HAP-1 (cell line): ENCODE results near the gene EIF1.

Experiments
- DNase-seq, 2 experiments: peaks; one replicate each; pipeline ENCODE4 v3.0.0-alpha.2; 2016 to 2020; ENCODE audit warnings: low spot score in 2 of 2
- H3K27me3 ChIP-seq: fragments of 250-450 bp; sonication (Bioruptor Pico); 2 replicates; pipeline ENCODE4 v1.5.1; 2020; ENCODE audit warnings: low read depth, mild to moderate bottlenecking, moderate library complexity
- H3K36me3 ChIP-seq: fragments of 250-450 bp; sonication (Bioruptor Pico); replicated peaks from 2 replicates; pipeline ENCODE4 v1.5.1; 2020; ENCODE audit warnings: mild to moderate bottlenecking
- H3K4me1 ChIP-seq: fragments of 250-450 bp; sonication (Bioruptor Pico); 2 replicates; pipeline ENCODE4 v1.5.1; 2020; ENCODE audit warnings: mild to moderate bottlenecking
- H3K4me3 ChIP-seq: fragments of 250-450 bp; sonication (Bioruptor Pico); 2 replicates; pipeline ENCODE4 v1.5.1; 2020; ENCODE audit warnings: mild to moderate bottlenecking, moderate library complexity
- H3K9me3 ChIP-seq: fragments of 250-450 bp; sonication (Bioruptor Pico); 2 replicates; pipeline ENCODE4 v1.5.1; 2020; ENCODE audit warnings: mild to moderate bottlenecking, moderate library complexity
- in situ Hi-C: fragments of 300-500 bp; cut with MboI; formaldehyde crosslinking; loops from 3 replicates; pipeline ENCODE4 v1.14.3; 2020; ENCODE audit warnings: low sequenced_read_pairs, inconsistent platforms, mixed read lengths

EIF1 gene

GRCh38 chr17:41711669-41712400, 23.1 kb downstream of the EIF1 start, which contains the start of gene GAST:
GAST (plus strand) TSS chr17:41712331; CDS start chr17:41715437, 3,106 bp downstream.
- in situ Hi-C loops: no loop called here
- Histone ChIP-seq H3K4me3 (no peak within 1 kb of the TSS), H3K27me3 (no peaks in the 10 kb centered on the region), H3K9me3 (no peaks in the 10 kb centered on the region), H3K36me3 (no peaks in the 10 kb centered on the region), H3K4me1 (no peaks in the 10 kb centered on the region; the same call in 1 of the 2 replicates)
- no peak for DNase-seq

GRCh38 chr17:41717408-41718286, 29.0 kb downstream of the EIF1 start:
- Histone ChIP-seq H3K4me1 (peaks cover 3% of the 10 kb centered on the region), H3K4me3 (no peak overlapping the region), H3K9me3 (no peaks in the 10 kb centered on the region), H3K27me3 (no peaks in the 10 kb centered on the region), H3K36me3 (no peaks in the 10 kb centered on the region)
- in situ Hi-C loops: no loop called here
- DNase-seq: no peak

GRCh38 chr17:41718287-41718645, 29.6 kb downstream of the EIF1 start:
- no peaks in the 10 kb centered on the region for H3K36me3 ChIP-seq
- no peak for DNase-seq
- in situ Hi-C loops: no loop called here
- H3K4me3 ChIP-seq: no peak overlapping the region
- peaks cover 3% of the 10 kb centered on the region for H3K4me1 ChIP-seq
- no peaks in the 10 kb centered on the region for H3K27me3 ChIP-seq
- no peaks in the 10 kb centered on the region for H3K9me3 ChIP-seq

GRCh38 chr17:41722231-41722630, 33.5 kb downstream of the EIF1 start:
- no peak for DNase-seq
- H3K4me1 ChIP-seq: peaks cover 3% of the 10 kb centered on the region
- no peaks in the 10 kb centered on the region for H3K27me3 ChIP-seq
- H3K9me3 ChIP-seq: no peaks in the 10 kb centered on the region
- in situ Hi-C loops: no loop called here
- H3K36me3 ChIP-seq: no peaks in the 10 kb centered on the region
- no peak overlapping the region for H3K4me3 ChIP-seq

GRCh38 chr17:41723801-41724475, 35.3 kb downstream of the EIF1 start:
- in situ Hi-C loops: no loop called here

GRCh38 chr17:41724476-41725050, 35.9 kb downstream of the EIF1 start:
- H3K9me3 ChIP-seq: no peaks in the 10 kb centered on the region
- in situ Hi-C loops: no loop called here
- no peaks in the 10 kb centered on the region for H3K36me3 ChIP-seq
- no peaks in the 10 kb centered on the region for H3K4me1 ChIP-seq
- H3K4me3 ChIP-seq: no peak overlapping the region
- DNase-seq: no peak
- H3K27me3 ChIP-seq: no peaks in the 10 kb centered on the region

More at GRCh38 chr17:41723801-41724475, 35.3 kb downstream of the EIF1 start:
- Histone ChIP-seq H3K27me3 (no peaks in the 10 kb centered on the region), H3K9me3 (no peaks in the 10 kb centered on the region), H3K36me3 (no peaks in the 10 kb centered on the region), H3K4me3 (no peak overlapping the region), H3K4me1 (no peaks in the 10 kb centered on the region)
- DNase-seq: no peak

GRCh38 chr17:41725134-41725533, 36.4 kb downstream of the EIF1 start:
- Histone ChIP-seq H3K27me3 (no peaks in the 10 kb centered on the region), H3K9me3 (no peaks in the 10 kb centered on the region), H3K36me3 (no peaks in the 10 kb centered on the region), H3K4me1 (no peaks in the 10 kb centered on the region), H3K4me3 (no peak overlapping the region)
- no peak for DNase-seq
- in situ Hi-C loops: no loop called here

GRCh38 chr17:41728056-41728455, 39.4 kb downstream of the EIF1 start:
- no peaks in the 10 kb centered on the region for H3K27me3 ChIP-seq
- no peaks in the 10 kb centered on the region for H3K4me1 ChIP-seq
- no peak overlapping the region for H3K4me3 ChIP-seq
- H3K36me3 ChIP-seq: no peaks in the 10 kb centered on the region
- no peak for DNase-seq
- in situ Hi-C loops: no loop called here
- H3K9me3 ChIP-seq: no peaks in the 10 kb centered on the region

GRCh38 chr17:41730479-41730878, 41.8 kb downstream of the EIF1 start:
- 0 out of 2 replicates have a peak, but pooled peaks cover 3% of the 10 kb centered on the region for H3K4me1 ChIP-seq
- no peaks in the 10 kb centered on the region for H3K36me3 ChIP-seq
- H3K27me3 ChIP-seq: peaks cover 8% of the 10 kb centered on the region
- DNase-seq: no peak
- no peaks in the 10 kb centered on the region for H3K9me3 ChIP-seq
- in situ Hi-C loops: no loop called here
- H3K4me3 ChIP-seq: no peak overlapping the region

GRCh38 chr17:41731836-41732235, 43.2 kb downstream of the EIF1 start:
- no peak for DNase-seq
- Histone ChIP-seq H3K27me3 (peaks cover 17% of the 10 kb centered on the region), H3K4me1 (0 out of 2 replicates have a peak, but pooled peaks cover 3% of the 10 kb centered on the region), H3K4me3 (no peak overlapping the region), H3K9me3 (no peaks in the 10 kb centered on the region), H3K36me3 (no peaks in the 10 kb centered on the region)
- in situ Hi-C loops: no loop called here

- Histone ChIP-seq H3K36me3 (no peaks in the 10 kb centered on the region), H3K27me3 (peaks cover 27% of the 10 kb centered on the region), H3K9me3 (no peaks in the 10 kb centered on the region), H3K4me3 (peak overlapping the region; percentile 75), H3K4me1 (peaks cover 6% of the 10 kb centered on the region; the same call in 1 of the 2 replicates)
- no peak for DNase-seq
- in situ Hi-C loops: no loop called here
These were observed 44.9 kb downstream of the EIF1 start for GRCh38 chr17:41733348-41734138.

- Histone ChIP-seq H3K4me1 (peaks cover 6% of the 10 kb centered on the region; the same call in 1 of the 2 replicates), H3K9me3 (no peaks in the 10 kb centered on the region), H3K36me3 (no peaks in the 10 kb centered on the region), H3K27me3 (peaks cover 27% of the 10 kb centered on the region), H3K4me3 (peak within 1 kb of the TSS; percentile 75)
- in situ Hi-C loops: no loop called here
- DNase-seq: peak; percentile 38 to 84
These were observed 45.7 kb downstream of the EIF1 start, which contains the start of gene HAP1 for GRCh38 chr17:41734139-41734948. HAP1 (minus strand) TSS chr17:41734643; CDS start chr17:41734634, 9 bp downstream.
